K562 (cell line): ENCODE results near the gene EML6. TPM values are rescaled to one million over a fixed set of nuclear protein-coding genes. Genes with fewer than 3 reads are reported as not detected.
A peak's percentile ranks its signal among the peaks of the same experiment; 100 is the strongest.

Experiments used
- ATAC-seq: fragments of 200-7000 bp; cut with Tn5 transposase; 3 replicates; pipeline ENCODE4 v1.9.1; 2020; ENCODE audit warnings: moderate library complexity
- BruUV-seq: library from RNA; stranded (reverse); fragments of 400-500 nt; replicated peaks from 2 replicates; lab custom pipeline; 2021; lab: Mats Ljungman, UMichigan
- CTCF ChIA-PET: fragments of 300-600 bp; formaldehyde crosslinking; extraction: SDS; loops from one replicate; lab custom pipeline; 2021; ENCODE audit warnings: low intra/inter-chr PET ratio; lab: Yijun Ruan, JAX
- POLR2A ChIA-PET: fragments of 300-600, 350-650 bp; sonication (Branson Sonifier 250); formaldehyde crosslinking; extraction: SDS; loops from one replicate; lab custom pipeline; 2021; ENCODE audit warnings: antibody characterized with exemption, inconsistent platforms; lab: Yijun Ruan, JAX
- DNase-seq, 4 experiments: peaks; one replicate each; pipeline versions ENCODE4 v3.0.0 to v3.0.0-alpha.2; 2011 to 2018; ENCODE audit warnings: low spot score in 3 of 4, mixed read lengths in 3 of 4; ENCODE audit errors: extremely low read depth in 1 of 4
- FAIRE-seq: peaks from 2 replicates; lab custom pipeline; 2011; peaks lifted over from hg19 to GRCh38; lab: Jason Lieb, UNC
- H2AFZ ChIP-seq: 2 replicates; pipeline ENCODE4 v1.6.0; 2011; ENCODE audit warnings: low read depth, low read length, control low read depth, inconsistent platforms
- H3K27ac ChIP-seq: fragments of 200-600 bp; 3 replicates; pipeline ENCODE4 v1.8.0; 2011; ENCODE audit warnings: low read depth, mild to moderate bottlenecking, control low read depth, inconsistent platforms, low read length, moderate library complexity, mixed read lengths; ENCODE audit errors: extremely low read depth
- H3K27me3 ChIP-seq, 2 experiments: fragments of 300-600 bp in 1 of 2; 2 replicates in 1 of 2; 3 replicates in 1 of 2; pipeline versions ENCODE4 v1.6.0 to v1.8.0; 2011; ENCODE audit warnings: inconsistent platforms in 2 of 2, low read length in 2 of 2, mild to moderate bottlenecking in 1 of 2, mixed read lengths in 1 of 2, moderate library complexity in 1 of 2; ENCODE audit not compliant: control insufficient read depth in 2 of 2, insufficient read depth in 2 of 2
- H3K36me3 ChIP-seq: fragments of 300-600 bp; 3 replicates; pipeline ENCODE4 v1.8.0; 2011; ENCODE audit warnings: mild to moderate bottlenecking, low read length, inconsistent platforms; ENCODE audit not compliant: control insufficient read depth, insufficient read depth
- H3K4me1 ChIP-seq, 2 experiments: fragments of 200-600 bp in 1 of 2; replicated peaks in 1 of 2; 2 replicates in 1 of 2; 3 replicates in 1 of 2; pipeline versions ENCODE4 v1.5.1 to v1.8.0; 2011; ENCODE audit warnings: inconsistent platforms in 2 of 2, low read length in 2 of 2, mild to moderate bottlenecking in 1 of 2, mixed read lengths in 1 of 2, moderate library complexity in 1 of 2; ENCODE audit not compliant: control insufficient read depth in 2 of 2, insufficient read depth in 2 of 2
- H3K4me2 ChIP-seq: 2 replicates; pipeline ENCODE4 v1.6.1; 2011; ENCODE audit warnings: low read length, control low read depth, inconsistent platforms, mixed read lengths; ENCODE audit not compliant: insufficient read depth
- H3K4me3 ChIP-seq: fragments of 200-600 bp; sonication (generic), shearing (Covaris generic); 2 replicates; pipeline ENCODE4 v1.5.1; 2016; ENCODE audit warnings: control low read depth, inconsistent platforms
- H3K79me2 ChIP-seq: fragments of 200-600 bp; 3 replicates; pipeline ENCODE4 v1.8.0; 2011; ENCODE audit warnings: low read length, inconsistent platforms; ENCODE audit not compliant: control insufficient read depth, insufficient read depth
- H3K9ac ChIP-seq, 2 experiments: 2 replicates each; pipeline versions ENCODE4 v1.6.0 to v1.6.1; 2011; ENCODE audit warnings: low read depth in 2 of 2, low read length in 2 of 2, control low read depth in 1 of 2, inconsistent platforms in 1 of 2, mild to moderate bottlenecking in 1 of 2, mixed read lengths in 1 of 2; ENCODE audit not compliant: insufficient read depth in 1 of 2
- H3K9me1 ChIP-seq: one replicate; pipeline ENCODE4 v1.6.0; 2011; ENCODE audit warnings: inconsistent platforms, mild to moderate bottlenecking, low read length, moderate library complexity; ENCODE audit not compliant: control insufficient read depth, insufficient read depth
- H3K9me3 ChIP-seq: replicated peaks from 2 replicates; pipeline ENCODE4 v1.5.1; 2011; ENCODE audit warnings: low read depth, low read length, inconsistent platforms; ENCODE audit not compliant: control insufficient read depth, insufficient read depth
- H4K20me1 ChIP-seq: replicated peaks from 2 replicates; pipeline ENCODE4 v1.6.1; 2011; ENCODE audit warnings: low read length, inconsistent platforms, mixed read lengths; ENCODE audit not compliant: control insufficient read depth, insufficient read depth
- CREBBP ChIP-seq: IDR thresholded peaks from one replicate; pipeline ENCODE4 v1.6.1; 2012; ENCODE audit warnings: low read depth, mild to moderate bottlenecking, control low read depth, inconsistent platforms, low read length
- NFE2 ChIP-seq: IDR thresholded peaks from 2 replicates; pipeline ENCODE4 v1.6.1; 2014; ENCODE audit warnings: antibody characterized with exemption, low read depth
- PRMT5 ChIP-seq: sonication (generic); formaldehyde crosslinking; IDR thresholded peaks from 2 replicates; pipeline ENCODE4 v1.5.0; 2020; ENCODE audit warnings: missing genetic modification reagents
- YY1 ChIP-seq, 3 experiments: IDR thresholded peaks; 2 replicates each; pipeline ENCODE4 v1.6.1; 2011; ENCODE audit warnings: low read length in 2 of 3, mild to moderate bottlenecking in 2 of 3, moderate library complexity in 2 of 3, borderline replicate concordance in 1 of 3, control low read depth in 1 of 3, low read depth in 1 of 3; ENCODE audit not compliant: insufficient read depth in 3 of 3, insufficient replicate concordance in 2 of 3, control insufficient read depth in 1 of 3, insufficient read length in 1 of 3; ENCODE audit errors: extremely low read depth in 1 of 3
- ZNF707 ChIP-seq: fragments of 250-450 bp; sonication (Bioruptor Pico); conservative IDR thresholded peaks from 2 replicates; pipeline ENCODE4 v1.8.0; 2022; ENCODE audit warnings: inconsistent platforms, mild to moderate bottlenecking, moderate library complexity
- WGBS: fragments of 100-300 bp; shearing (Covaris generic); methylation state at CpG from one replicate; pipeline ENCODE4 v1.1.6; 2016; ENCODE audit warnings: low coverage, mixed read lengths; ENCODE audit not compliant: insufficient coverage; ENCODE audit errors: missing lambda C conversion rate; 5-methylcytosine and 5-hydroxymethylcytosine counted together
- in situ Hi-C: fragments of 300-500 bp; cut with MboI; formaldehyde crosslinking; loops from 4 replicates; pipeline ENCODE4 v1.15.0; 2018; ENCODE audit warnings: inconsistent platforms, mixed read lengths
- intact Hi-C: fragments of 100-400 bp; cut with micrococcal nuclease; formaldehyde crosslinking; loops from 2 replicates; pipeline ENCODE4 v1.14.2; 2022
- polyA plus RNA-seq, 8 experiments: library from polyadenylated mRNA; depleted of rRNA in 4 of 8; stranded (reverse) in 5 of 8; unstranded in 3 of 8; fragments of >200 nt; fragmentation: Nextera tagmentation in 2 of 8; fragmentation: Illumina TruSeq in 1 of 8; extraction: Ambion mirVana in 2 of 8; extraction: Trizol in 1 of 8; gene quantifications; 2 replicates each; pipeline versions ENCODE4 v1.2.1 to v1.2.3, GENCODE V29; 2011 to 2014; ENCODE audit warnings: inconsistent platforms in 1 of 8, missing spikeins in 1 of 8
- total RNA-seq, 7 experiments: library from RNA; depleted of rRNA in 6 of 7; stranded (reverse); fragments of >200 nt in 6 of 7; fragmentation: Illumina TruSeq in 2 of 7; extraction: Trizol in 2 of 7; gene quantifications; 2 replicates each; pipeline versions ENCODE4 v1.2.1 to v1.2.3, GENCODE V29; 2011 to 2021; ENCODE audit warnings: low replicate concordance in 1 of 7

Gene EML6
- total and polyA plus RNA-seq, 9 of the 15 experiments (the other 6 are each of a cell fraction or from before 2014, with no cell fraction given): 0.07 to 0.56 (median 0.25) TPM

- H3K4me3 ChIP-seq: no peak overlapping the region
- 68% methylated on average over 3 of the region's 3 CpGs for WGBS
- H3K4me1 ChIP-seq: peaks cover 23 to 34% of the 10 kb centered on the region in 2 experiments
- no peaks in the 10 kb centered on the region for H4K20me1 ChIP-seq
- in situ Hi-C loops: no loop called here
- intact Hi-C loops: no loop called here
- H3K27me3 ChIP-seq: no peaks in the 10 kb centered on the region; a peak in 1 of 5 replicates
- H3K36me3 ChIP-seq: no peaks in the 10 kb centered on the region
- no peak for DNase-seq
- H3K4me2 ChIP-seq: no peak overlapping the region
- H2AFZ ChIP-seq: peak overlapping the region; percentile 71
- H3K27ac ChIP-seq: no peak overlapping the region
- no peak for ATAC-seq
- BruUV-seq: no TSS peak
- no peaks in the 10 kb centered on the region for H3K79me2 ChIP-seq
- TF ChIP-seq NFE2 (no peak), CREBBP (no peak), ZNF707 (CRISPR knock-in tag) (no peak), PRMT5 (no peak), YY1 (IDR thresholded peaks at IDR 0.05; ENCODE audit: borderline replicate concordance in 1 of 3, control insufficient read depth in 1 of 3, extremely low read depth in 1 of 3, insufficient read depth in 3 of 3, insufficient read length in 1 of 3, insufficient replicate concordance in 2 of 3, low read depth in 1 of 3, low read length in 2 of 3) (peak in 2 of 3 experiments; percentile 50 to 80)
- H3K9me1 ChIP-seq: no peaks in the 10 kb centered on the region
- no peaks in the 10 kb centered on the region for H3K9me3 ChIP-seq
- no peak for FAIRE-seq
- no peak overlapping the region for H3K9ac ChIP-seq
- POLR2A ChIA-PET: interaction anchor here (0.6 kb wide), 1 partner anchor 362 kb away, joined by 3 read pairs; no protein-coding TSS in a partner anchor
- CTCF ChIA-PET: interaction anchor here (0.6 kb wide), 1 partner anchor 45 kb away, joined by 6 read pairs; no protein-coding TSS in a partner anchor
These were observed 227.3 kb downstream of the EML6 start for GRCh38 chr2:54950811-54951210.
